GM19193 (cell line): ENCODE data around the gene TCEANC2.

Source experiments
- POLR2A ChIP-seq: IDR thresholded peaks from 4 replicates; pipeline ENCODE4 v1.6.1; 2011; ENCODE audit not compliant: insufficient read depth, insufficient read length; ENCODE audit errors: extremely low read depth

Gene TCEANC2

DNA sequence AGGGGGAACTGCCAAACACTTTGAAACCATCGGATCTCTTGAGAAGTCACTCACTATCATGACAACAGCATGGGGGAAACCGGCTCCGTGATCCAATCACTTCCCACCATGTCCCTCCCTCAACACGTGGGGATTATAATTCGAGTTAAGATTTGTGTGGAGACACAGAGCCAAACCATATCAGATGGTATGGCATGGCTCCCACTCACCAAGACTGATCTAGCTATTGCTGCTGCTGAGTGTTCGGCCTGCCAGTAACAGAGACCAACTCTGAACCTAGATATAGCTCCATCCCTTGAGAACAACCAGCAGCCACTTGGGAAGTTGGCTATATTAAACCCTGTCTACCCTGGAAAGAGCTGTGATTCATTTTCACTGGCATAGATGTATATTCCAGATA, 50.0 kb downstream of the TCEANC2 start:
- TF ChIP-seq POLR2A, result no peak

DNA sequence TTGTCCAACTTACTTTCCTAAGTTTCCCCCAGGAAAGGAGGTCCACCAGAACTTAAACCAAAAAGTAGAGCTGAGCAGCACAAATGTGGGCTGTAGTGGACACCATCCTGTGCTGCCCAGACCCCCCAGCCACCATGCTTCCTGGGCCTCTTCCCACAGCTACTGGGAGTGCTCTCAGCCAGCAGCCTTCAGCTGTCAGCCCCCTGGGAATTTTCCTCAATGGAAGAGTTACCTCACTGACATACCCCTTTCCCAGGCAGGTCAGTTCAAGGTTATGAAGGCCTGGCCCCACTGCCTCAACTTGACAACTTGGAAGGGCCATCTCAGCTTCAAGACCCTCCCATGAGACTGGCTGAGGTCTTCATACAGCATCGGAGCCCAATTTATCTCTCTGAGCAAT, 51.7 kb downstream of the TCEANC2 start:
- TF ChIP-seq POLR2A, result no peak

DNA sequence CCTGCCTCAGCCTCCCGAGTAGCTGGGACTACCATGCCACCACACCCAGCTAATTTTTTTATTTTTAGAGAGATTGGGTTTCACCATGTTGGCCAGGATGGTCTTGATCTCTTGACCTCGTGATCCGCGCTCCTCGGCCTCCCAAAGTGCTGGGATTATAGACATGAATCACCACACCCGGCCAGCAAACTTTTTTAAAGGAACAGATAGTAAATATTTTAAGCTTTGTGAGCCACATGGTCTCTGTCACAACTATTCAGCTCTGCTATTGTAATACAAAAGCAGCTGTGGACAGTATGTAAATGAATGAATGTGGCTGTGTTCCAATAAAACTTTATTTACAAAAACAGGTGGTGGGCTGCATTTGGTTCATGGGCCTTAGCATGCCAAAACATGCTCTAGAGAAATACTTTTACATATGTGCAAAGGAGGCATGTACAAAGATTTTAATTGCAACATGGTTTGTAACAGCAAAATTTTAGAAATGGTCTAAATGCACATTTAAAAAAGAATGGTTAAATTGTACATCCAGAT, 52.4 kb downstream of the TCEANC2 start:
- TF ChIP-seq POLR2A, result no peak

DNA sequence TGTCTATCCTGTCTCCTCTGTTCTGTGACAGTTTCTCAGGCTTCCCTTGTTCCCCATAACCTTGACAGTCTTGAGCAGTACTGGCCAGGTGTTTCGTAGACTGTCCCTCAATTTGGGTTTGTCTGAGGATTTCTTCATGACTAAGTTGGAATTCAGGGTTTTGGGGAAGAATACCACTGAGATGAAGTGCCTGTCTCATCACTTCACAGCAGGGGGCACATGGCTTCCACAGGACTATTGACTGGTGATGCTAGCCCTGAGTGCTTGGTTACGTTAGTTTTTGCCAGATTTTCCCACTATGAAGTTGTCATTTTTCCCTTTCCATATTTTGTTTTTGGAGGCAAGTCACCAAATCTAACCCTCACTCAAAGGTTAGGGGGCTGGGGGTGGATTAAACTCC, 53.7 kb downstream of the TCEANC2 start:
- TF ChIP-seq POLR2A, result no peak

DNA sequence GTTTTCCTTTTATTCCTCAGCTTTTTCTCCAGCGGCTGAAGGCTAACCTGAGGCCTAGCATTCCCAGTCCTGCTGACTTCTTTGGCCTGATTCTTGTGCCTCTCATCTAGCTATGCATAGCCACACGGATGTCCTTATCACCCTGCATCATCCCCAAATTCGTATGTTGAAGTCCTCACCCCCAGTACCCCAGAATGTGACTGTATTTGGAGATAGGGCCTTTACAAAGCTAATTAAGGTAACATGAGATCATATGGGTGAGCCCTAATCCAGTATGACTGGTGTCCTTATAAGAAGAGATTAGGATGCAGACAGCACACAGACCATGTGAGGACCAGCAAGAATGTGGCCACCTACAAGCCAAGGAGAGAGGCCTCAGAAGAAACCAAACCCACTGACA, 54.7 kb downstream of the TCEANC2 start:
- TF ChIP-seq POLR2A, result no peak

DNA sequence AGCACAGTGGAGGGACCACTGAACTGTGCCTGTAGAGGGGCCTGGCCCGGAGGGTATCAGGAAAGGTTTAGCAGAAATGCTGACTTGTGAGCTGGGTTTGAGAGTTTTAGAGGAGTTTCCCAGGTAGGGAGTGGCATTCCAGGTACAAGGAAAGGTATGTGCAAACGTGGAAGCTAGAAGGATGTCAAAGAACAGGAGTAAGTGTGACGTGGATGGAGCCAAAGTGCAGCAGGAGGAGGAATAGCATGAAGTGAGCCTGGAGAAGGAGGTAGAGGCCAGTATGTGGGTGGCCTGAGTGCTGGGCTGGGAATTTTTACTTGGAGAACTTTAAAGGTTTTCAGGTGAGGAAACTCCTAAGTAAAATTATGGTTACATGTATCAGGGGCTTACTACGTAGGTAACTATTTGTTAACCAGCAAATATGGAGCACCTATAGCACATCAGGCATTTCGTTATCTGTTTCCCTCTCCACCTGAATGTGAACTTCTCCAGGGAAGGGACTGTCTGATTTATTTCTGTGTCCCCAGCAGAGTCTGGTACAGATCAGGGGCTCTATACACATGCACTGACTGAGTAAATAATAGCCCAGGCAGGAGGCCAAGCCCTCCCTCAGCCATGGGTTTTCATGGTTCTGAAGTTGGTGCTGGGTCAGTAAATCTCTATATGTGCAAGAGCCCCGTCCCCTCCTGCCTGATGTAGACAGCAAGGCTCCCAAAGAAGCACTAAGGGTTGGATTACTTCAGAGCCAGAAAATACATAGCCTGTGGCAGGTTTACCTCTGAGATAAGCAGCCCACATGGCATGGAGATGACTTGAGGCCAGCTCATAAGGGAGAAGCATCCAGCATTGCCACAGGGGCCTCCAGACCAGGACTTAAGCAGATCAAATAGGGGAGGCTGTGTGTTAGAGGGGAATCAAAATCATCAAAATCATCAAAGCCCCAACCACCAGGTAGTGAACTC, 56.0 kb downstream of the TCEANC2 start:
- TF ChIP-seq POLR2A, result no peak

DNA sequence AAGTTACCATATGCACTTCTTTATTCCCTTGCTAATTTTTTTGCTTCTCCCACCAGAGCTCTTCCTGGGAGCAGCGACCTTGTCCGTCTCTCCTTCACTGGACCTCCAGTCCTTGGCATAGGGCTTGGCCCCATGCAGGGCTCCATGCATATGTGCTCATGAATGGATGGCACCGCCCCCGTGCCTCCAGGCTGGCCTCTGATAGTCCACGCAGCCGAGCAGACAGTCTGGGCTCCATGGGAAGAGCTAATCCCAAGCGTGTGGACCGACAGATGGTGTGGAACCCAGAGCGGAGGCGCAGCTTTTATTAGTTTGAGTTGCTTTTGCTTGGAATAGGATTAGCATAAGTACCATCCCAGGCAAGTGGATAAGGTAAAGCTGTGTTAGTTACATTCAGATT, 57.6 kb downstream of the TCEANC2 start:
- TF ChIP-seq POLR2A, result no peak

DNA sequence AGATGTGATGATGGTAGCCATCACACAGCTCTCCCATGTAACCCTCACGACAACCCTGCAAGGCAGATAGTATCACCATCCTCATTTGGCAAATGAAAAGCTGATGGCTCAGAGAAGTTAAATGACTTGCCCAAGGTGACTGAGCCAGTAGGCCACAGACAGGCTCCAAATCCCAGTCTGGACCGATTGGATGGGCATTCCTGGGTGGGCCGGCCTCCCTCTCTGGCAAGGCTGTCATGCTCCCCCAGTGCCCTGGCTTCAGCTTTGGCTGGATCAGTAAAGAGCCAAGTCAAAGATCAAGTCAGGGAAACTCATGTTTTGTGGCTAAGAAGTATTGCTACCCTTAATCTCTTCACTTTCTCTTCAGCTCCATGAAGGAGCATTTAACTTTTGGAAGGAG, 58.2 kb downstream of the TCEANC2 start:
- TF ChIP-seq POLR2A, result no peak

DNA sequence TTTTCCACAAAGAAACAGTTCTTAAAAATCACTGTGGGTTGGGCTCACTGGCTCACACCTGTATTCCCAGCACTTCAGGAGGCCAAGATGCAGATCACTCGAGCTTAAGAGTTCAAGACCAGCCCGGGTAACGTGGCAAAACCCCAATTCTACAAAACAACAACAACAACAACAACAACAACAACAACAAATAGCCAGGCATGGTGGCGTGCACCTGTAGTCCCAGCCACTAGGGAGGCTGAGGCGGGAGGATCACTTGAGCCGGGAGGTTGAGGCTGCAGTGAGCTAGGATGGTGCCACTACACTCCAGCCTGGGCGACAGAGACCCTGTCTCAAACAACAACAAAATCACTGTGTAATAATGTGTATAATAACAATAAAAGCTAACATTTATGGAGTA, 58.6 kb downstream of the TCEANC2 start:
- TF ChIP-seq POLR2A, result no peak

DNA sequence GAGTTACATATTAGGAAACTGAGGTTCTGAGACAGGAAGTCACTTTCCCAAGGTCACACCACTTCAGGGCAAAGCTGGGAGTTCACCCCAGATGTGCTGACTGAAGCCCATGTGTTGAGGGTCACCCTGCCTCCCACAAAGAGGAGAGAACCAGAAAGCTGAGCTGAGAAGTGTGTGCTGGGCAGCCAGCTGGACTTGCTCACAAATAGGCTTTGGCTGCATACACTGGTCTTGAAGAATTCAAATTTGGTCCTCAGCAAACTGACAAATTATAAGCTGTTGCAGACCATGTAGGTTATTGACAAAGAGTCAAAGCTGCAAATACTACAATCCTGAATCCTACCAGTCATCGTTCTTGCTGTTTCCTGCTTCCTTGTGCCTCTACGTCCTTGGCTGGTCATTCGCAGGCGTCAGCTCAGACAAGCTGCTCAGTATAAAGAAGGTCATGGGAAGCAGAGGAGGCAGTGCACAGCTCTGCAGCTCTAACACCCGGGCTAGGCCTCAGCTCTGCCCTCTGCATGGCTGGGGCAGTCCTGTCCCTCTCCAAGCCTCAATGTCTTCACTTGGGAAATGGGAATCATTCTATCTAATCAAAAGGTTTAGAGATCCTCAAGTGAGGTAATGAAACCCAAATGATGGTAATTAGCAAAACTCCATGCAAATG, 59.4 kb downstream of the TCEANC2 start:
- no peak for TF ChIP-seq POLR2A

DNA sequence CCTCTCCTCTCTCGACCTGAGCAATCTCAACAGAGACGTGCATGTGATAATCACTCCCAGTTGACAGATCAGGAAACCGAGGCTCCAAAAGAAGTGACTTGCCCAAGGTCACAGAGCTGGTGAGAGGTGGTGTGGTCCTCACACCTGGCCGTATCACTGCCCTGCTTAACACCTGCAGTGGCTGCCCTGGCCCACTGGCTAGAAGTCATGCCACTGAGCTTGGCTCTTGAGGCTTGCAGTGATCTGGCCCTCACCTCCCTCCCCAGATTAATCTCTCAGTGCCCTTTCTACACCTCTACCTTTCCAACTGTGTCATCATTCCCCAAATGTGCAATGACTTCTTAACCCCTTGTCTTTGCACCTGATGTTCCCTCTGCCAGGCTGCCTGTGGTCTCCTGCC, 60.6 kb downstream of the TCEANC2 start:
- no peak for TF ChIP-seq POLR2A

DNA sequence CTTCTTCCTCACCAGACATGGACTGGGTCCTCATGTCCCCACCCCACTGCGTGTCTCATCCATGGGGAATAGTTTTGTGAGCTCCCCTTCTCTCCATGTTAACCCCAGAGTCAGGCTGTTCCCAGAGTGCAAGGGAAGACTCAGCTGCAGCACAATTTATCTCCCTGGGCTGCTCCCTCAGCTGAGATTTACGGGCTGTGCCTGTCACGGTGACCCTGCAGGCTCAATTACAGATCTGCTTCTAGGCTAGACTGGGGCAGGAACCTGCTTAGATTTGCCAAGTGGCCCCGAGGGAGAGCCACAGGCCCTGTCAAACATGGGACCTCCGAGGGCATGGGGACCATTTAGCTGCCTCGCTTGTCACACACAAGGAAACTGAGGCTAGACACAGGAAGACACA, 61.5 kb downstream of the TCEANC2 start:
- no peak for TF ChIP-seq POLR2A

DNA sequence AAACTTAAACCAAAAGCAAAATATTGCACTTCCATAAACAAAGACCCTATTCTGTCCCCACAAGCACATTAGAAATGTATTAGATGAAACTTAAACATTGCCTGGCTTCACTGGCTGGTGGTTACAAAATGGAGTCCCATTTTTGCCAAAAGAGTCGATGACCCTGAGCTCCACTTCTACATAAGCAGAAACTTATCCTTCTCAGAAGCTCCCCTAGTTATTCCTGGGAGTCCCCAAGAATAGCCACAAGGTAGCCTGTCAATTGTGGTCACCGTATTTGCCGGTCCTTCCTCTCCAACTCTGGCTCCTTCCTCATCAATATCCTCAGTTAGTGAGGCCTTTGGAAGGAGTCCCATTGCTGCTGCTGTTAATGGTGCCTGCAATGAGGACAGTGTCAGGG, 62.1 kb downstream of the TCEANC2 start:
- no peak for TF ChIP-seq POLR2A

DNA sequence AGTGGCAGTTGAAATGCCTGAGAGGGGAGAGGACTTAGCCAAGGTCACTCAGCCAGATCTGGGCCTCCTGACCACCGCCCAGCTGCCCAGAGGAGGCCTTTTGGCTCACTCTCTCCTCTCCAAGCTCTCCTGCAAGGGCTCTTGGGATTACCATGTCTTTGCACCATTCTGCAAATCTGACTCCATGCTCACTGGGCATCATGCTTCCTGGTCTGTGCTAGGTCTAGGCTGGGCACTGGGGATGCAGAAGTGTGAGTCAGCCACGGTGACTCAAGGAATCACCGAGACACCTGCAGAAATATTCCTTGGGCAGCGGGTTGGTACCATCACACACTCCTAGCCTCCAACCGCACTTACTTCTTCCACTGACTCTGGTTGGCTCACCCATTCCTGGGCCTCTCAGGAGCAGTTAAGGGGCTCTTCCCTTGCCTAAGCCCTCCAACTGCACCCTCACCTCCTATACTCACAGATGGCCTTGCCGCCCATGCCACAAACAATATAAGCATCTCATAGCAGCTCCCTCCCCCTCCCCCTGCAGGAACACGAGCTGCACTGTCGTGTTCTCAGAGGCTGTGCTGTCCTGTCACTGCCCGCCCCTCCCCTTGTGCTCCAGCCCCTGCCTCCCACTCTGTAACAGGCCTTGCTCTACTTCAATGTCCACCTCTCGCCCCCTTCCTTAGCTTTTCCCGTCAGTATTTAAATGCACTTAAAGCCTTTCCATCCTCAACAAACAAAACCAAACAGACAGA, 64.6 kb downstream of the TCEANC2 start:
- no peak for TF ChIP-seq POLR2A

DNA sequence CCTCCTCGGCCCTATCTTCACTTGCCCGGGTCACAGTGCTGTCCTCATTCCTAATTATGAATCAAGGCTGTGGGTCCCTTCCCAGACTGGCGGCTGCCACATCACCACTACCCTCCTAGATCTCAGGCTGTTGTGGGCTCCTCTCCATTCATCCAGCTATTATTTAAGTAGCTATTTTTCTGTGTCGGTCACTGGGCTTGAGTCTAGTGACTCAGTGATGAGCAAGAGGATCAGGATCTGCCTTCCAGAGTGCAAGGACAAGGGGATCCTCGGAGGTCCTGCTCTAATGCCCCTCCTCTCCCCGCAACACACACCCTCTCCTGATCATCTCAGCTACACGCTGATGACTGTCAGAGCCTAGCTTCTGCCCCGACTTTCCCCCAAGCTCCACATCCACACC, 65.3 kb downstream of the TCEANC2 start:
- no peak for TF ChIP-seq POLR2A
